Prostate gland (tissue), 2 donors: ENCODE measurements around the gene MAPK8IP3. TPM values are rescaled to one million over a fixed set of nuclear protein-coding genes. Genes with fewer than 3 reads are reported as not detected.
"Not testable (repeated sequence)": the region's sequence is repeated elsewhere in the genome, so short reads cannot be mapped to it uniquely, and the experiment has no call there.

Source experiments
- DNase-seq: peaks from one replicate; pipeline ENCODE4 v3.0.0-alpha.2; 2019; ENCODE audit warnings: low spot score
- H3K27ac ChIP-seq, 2 donors: fragments of 200-600 bp; sonication (generic); 2 replicates each; pipeline ENCODE4 v1.5.1; 2017 to 2019
- H3K27me3 ChIP-seq: fragments of 200-600 bp; sonication (generic); replicated peaks from 2 replicates; pipeline ENCODE4 v1.5.1; 2019; ENCODE audit not compliant: insufficient read depth
- H3K36me3 ChIP-seq, 2 donors: fragments of 200-600 bp; sonication (generic); 1 replicate in 1 of 2; 2 replicates in 1 of 2; pipeline versions ENCODE4 v1.5.1 to v1.8.1; 2017 to 2019
- H3K4me1 ChIP-seq: fragments of 200-600 bp; sonication (generic); replicated peaks from 2 replicates; pipeline ENCODE4 v1.5.1; 2019
- H3K4me3 ChIP-seq, 2 donors: fragments of 200-600 bp; sonication (generic); 2 replicates each; pipeline ENCODE4 v1.5.1; 2017 to 2019
- H3K9me3 ChIP-seq: fragments of 200-600 bp; sonication (generic); 2 replicates; pipeline ENCODE4 v1.5.1; 2017
- POLR2A ChIP-seq: fragments of 450-650 bp; IDR thresholded peaks from one replicate; pipeline ENCODE4 v1.6.1; 2016; ENCODE audit warnings: antibody characterized with exemption, mild to moderate bottlenecking
- POLR2AphosphoS5 ChIP-seq: sonication (generic); formaldehyde crosslinking; IDR thresholded peaks from one replicate; pipeline ENCODE4 v1.6.1; 2017; ENCODE audit warnings: antibody characterized with exemption
- WGBS: methylation state at CpG from one replicate; pipeline ENCODE4 v1.1.5; 2018; 5-methylcytosine and 5-hydroxymethylcytosine counted together
- intact Hi-C: fragments of 100-400 bp; cut with DNase I; formaldehyde crosslinking; loops from one replicate; pipeline ENCODE4 v1.14.2; 2022
- total RNA-seq, 2 donors: library from RNA; depleted of rRNA; stranded (reverse); fragments of >200 nt; gene quantifications; one replicate each; pipeline ENCODE4 v1.1.0, GENCODE V29; 2016
- TF ChIP-seq, protein P1 (sequence below), 4 experiments: fragments of 200-600 bp in 2 of 4; fragments of 450-650 bp in 2 of 4; sonication (generic) in 2 of 4; IDR thresholded peaks; 1 replicate in 3 of 4; 2 replicates in 1 of 4; pipeline ENCODE4 v1.5.1; 2016 to 2019; ENCODE audit warnings: antibody characterized with exemption in 4 of 4, mild to moderate bottlenecking in 2 of 4, moderate library complexity in 2 of 4

MAPK8IP3 gene
- total RNA-seq, 2 donors from 2014 or later, result 56.0 to 157 TPM

DNA sequence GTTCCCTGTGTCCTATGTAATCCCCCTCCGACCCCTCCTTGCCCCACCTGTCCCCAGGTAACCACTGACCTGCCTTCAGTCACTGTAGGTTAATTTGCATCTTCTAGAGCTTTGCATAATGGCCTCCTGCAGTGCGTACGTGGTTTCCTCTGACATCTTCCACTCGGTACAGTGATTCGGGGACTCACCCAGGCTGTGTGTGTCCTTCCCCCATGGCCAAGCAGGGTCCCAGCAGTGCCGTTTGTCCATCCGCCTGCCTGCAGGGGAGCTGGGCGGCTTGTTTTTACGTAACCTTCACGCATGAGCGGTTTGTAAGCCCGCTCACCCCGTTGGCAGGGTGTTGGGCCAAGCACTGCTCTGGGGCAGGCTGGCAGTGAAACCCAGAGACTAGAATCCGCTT lies 7.9 kb downstream of the MAPK8IP3 start:
- TF ChIP-seq, protein P1, sequence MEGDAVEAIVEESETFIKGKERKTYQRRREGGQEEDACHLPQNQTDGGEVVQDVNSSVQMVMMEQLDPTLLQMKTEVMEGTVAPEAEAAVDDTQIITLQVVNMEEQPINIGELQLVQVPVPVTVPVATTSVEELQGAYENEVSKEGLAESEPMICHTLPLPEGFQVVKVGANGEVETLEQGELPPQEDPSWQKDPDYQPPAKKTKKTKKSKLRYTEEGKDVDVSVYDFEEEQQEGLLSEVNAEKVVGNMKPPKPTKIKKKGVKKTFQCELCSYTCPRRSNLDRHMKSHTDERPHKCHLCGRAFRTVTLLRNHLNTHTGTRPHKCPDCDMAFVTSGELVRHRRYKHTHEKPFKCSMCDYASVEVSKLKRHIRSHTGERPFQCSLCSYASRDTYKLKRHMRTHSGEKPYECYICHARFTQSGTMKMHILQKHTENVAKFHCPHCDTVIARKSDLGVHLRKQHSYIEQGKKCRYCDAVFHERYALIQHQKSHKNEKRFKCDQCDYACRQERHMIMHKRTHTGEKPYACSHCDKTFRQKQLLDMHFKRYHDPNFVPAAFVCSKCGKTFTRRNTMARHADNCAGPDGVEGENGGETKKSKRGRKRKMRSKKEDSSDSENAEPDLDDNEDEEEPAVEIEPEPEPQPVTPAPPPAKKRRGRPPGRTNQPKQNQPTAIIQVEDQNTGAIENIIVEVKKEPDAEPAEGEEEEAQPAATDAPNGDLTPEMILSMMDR (IDR thresholded peaks at IDR 0.05), result no peak
- TF ChIP-seq POLR2A (no peak), POLR2AphosphoS5 (no peak)
- no peak for DNase-seq
- no peaks in the 10 kb centered on the region for H3K27me3 ChIP-seq
- 71% methylated on average over 14 of the region's 14 CpGs for whole genome bisulfite sequencing
- H3K4me1 ChIP-seq, result no peaks in the 10 kb centered on the region
- intact Hi-C loops, result no loop called here
- H3K36me3 ChIP-seq, result no peaks in the 10 kb centered on the region
- H3K9me3 ChIP-seq, result no peaks in the 10 kb centered on the region
- no peak overlapping the region for H3K4me3 ChIP-seq
- no peak overlapping the region for H3K27ac ChIP-seq

DNA sequence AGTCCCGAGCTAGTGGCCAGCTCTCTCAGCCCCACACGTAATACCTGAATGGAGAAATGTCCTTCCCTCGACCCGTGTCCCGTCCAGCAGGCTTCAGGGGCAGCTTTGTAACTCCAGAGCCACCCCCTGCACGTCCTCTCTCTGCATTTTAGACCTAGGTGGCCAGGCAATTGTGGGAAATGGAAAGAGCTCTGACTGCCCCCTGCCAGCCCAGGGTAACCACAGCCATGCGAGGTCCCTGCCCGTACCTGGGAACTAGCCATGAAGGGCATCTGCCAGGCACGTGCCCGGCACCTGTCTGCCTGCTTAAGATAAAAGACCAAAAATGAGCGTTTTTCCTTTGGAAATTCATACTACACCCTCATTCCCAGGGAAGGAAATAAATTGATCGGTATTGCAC lies 9.2 kb downstream of the MAPK8IP3 start:
- Histone ChIP-seq H3K27me3 (no peaks in the 10 kb centered on the region), H3K36me3 (no peaks in the 10 kb centered on the region), H3K4me3 (no peak overlapping the region), H3K9me3 (no peaks in the 10 kb centered on the region), H3K4me1 (no peaks in the 10 kb centered on the region), H3K27ac (no peak overlapping the region)
- 89% methylated on average over 12 of the region's 12 CpGs for WGBS
- TF ChIP-seq POLR2A (no peak), POLR2AphosphoS5 (no peak)
- TF ChIP-seq, protein P1 (IDR thresholded peaks at IDR 0.05), result no peak
- intact Hi-C loops, result no loop called here
- no peak for DNase-seq

DNA sequence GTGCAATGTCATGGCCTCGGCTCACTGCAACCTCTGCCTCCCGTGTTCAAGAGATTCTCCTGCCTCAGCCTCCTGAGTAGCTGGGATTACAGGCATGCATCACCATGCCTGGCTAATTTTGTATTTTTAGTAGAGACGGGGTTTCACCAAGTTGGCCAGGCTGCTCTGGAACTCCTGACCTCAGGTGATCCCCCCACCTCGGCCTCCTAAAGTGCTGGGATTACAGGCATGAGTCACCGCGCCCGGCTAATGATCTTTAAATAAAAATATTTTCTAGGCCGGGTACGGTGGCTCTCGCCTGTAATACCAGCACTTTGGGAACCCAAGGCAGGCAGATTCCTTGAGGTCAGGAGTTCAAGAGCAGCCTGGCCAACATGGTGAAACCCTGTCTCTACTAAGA lies 12.2 kb downstream of the MAPK8IP3 start:
- intact Hi-C loops, DNase-seq: not testable (repeated sequence)
- 84% methylated on average over 10 of the region's 10 CpGs for WGBS

DNA sequence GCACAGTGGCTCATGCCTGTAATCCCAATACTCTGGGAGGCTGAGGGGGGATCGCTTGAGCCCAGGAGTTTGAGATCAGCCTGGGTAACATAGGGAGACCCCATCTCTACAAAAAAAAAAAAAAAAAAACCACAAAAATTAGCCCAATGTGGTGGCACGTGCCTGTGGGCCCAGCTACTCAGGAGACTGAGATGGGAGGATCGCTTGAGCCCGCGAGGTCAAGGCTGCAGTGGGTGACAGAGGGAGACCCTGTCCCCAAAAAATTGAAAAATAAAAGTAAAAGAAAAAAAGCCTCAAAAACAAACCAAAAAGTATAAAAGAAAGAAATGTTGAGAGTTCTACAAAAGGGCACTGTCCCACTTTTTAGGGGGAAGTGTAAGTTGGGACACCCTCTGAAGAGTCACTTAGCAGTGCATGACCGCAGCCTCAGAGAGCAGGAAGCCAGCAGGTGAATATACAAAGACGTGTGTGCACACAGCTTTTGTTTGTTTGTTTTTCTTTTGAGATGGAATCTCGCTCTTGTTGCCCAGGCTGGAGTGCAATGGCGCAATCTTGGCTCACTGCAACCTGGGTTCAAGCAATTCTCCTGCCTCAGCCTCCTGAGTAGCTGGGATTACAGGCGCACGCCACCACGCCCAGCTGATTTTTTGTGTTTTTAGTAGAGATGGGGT lies 13.7 kb downstream of the MAPK8IP3 start:
- intact Hi-C loops, H3K27me3 ChIP-seq, DNase-seq, H3K9me3 ChIP-seq, H3K4me3 ChIP-seq, H3K36me3 ChIP-seq, H3K4me1 ChIP-seq: not testable (repeated sequence)
- H3K27ac ChIP-seq, result peak overlapping the region in 1 of 2 donors; percentile 62
- 81% methylated on average over 12 of the region's 12 CpGs for WGBS

More for the DNA sequence above, 12.2 kb downstream of the MAPK8IP3 start:
- H3K9me3 ChIP-seq, H3K4me3 ChIP-seq, H3K36me3 ChIP-seq, H3K27me3 ChIP-seq, H3K4me1 ChIP-seq, H3K27ac ChIP-seq: not testable (repeated sequence)

DNA sequence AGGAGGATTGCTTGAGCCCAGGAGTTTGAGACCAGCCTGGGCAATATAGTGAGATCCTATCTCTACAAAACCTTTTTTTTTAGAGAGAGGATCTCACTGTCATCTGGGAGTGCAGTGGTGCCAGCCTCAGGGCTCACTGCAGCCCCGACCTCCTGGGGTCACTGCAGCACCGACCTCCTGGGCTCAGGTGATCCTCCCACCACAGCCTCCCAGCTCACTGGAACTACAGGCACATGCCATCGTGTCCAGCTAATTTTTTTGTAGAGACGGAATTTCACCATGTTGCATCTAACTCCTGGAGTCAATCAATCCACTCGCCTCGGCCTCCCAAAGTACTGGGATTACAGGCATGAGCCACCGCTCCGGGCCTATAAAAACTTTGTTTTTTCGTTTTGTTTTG lies 15.4 kb downstream of the MAPK8IP3 start:
- WGBS, result 98% methylated on average over 9 of the region's 9 CpGs
- DNase-seq, result no peak
- Histone ChIP-seq H3K4me1 (peaks cover 8% of the 10 kb centered on the region), H3K27me3 (no peaks in the 10 kb centered on the region), H3K36me3 (no peaks in the 10 kb centered on the region), H3K27ac (peak overlapping the region; percentile 47 to 68), H3K4me3 (no peak overlapping the region), H3K9me3 (no peaks in the 10 kb centered on the region)
- intact Hi-C loops, result no loop called here
- TF ChIP-seq, protein P1 (IDR thresholded peaks at IDR 0.05), result no peak
- TF ChIP-seq POLR2A (no peak), POLR2AphosphoS5 (no peak)

DNA sequence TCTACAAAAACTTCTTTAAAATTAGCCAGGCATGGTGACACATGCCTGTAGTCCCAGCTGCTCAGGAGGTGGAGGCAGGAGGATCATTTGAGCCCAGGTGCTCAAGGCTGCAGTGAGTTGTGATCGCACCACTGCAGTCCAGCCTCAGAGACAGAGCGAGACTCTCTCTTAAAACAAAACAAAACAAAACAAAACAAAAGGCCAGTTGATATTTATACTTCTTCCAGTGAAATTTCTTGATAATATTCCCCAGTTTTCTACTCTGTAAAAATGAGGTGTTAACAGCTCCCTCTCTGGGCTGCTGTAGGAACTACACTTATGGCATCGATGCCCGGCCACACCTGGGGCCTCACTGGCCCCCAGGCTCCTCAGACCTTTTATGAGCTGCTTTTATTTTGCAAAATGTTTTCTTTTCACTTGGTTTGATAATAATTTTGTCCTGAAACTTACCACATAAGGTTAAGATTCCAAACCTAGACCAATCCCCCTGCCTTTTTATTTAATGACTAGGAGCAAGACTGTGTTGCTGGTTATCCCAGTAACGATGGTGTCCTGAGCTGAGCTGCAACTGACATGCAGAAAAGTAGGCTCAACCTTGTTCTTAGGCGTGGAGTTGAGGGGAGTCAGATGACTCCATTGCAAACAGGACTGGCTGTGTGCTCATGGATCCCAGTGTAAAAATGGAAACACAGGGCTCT lies 17.6 kb downstream of the MAPK8IP3 start:
- intact Hi-C loops, result no loop called here
- Histone ChIP-seq H3K27me3 (no peaks in the 10 kb centered on the region), H3K27ac (peak overlapping the region; percentile 1 to 68), H3K4me3 (no peak overlapping the region), H3K4me1 (peaks cover 8% of the 10 kb centered on the region), H3K36me3 (peaks cover 0 to 12% of the 10 kb centered on the region in 2 donors), H3K9me3 (no peaks in the 10 kb centered on the region)
- peak; percentile 35 for DNase-seq
- TF ChIP-seq POLR2AphosphoS5 (peak; percentile 22), POLR2A (no peak)
- TF ChIP-seq, protein P1 (IDR thresholded peaks at IDR 0.05), result peak; percentile 48 to 77 (median 75)
- 50% methylated on average over 6 of the region's 6 CpGs for WGBS
